HG03159 (cell line): ENCODE measurements around the gene KCNC1.

Experiments
- ATAC-seq: cut with Tn5 transposase; IDR thresholded peaks from one replicate; pipeline ENCODE4 v1.9.1; 2021; ENCODE audit warnings: mild to moderate bottlenecking, moderate library complexity; ENCODE audit not compliant: unreplicated experiment

The KCNC1 gene

GRCh38 chr11:17736930-17737817 is 2.6 kb downstream of the KCNC1 start:
- ATAC-seq = no peak

GRCh38 chr11:17738151-17738973 is 3.8 kb downstream of the KCNC1 start:
- no peak for ATAC-seq

- no peak for ATAC-seq
These were observed 5.4 kb downstream of the KCNC1 start for GRCh38 chr11:17739945-17740338.

GRCh38 chr11:17740649-17741235 is 6.2 kb downstream of the KCNC1 start:
- ATAC-seq = no peak

GRCh38 chr11:17741487-17741886 is 6.9 kb downstream of the KCNC1 start:
- no peak for ATAC-seq

GRCh38 chr11:17742019-17742418 is 7.4 kb downstream of the KCNC1 start:
- ATAC-seq = no peak

GRCh38 chr11:17743026-17743807 is 8.6 kb downstream of the KCNC1 start:
- no peak for ATAC-seq

- ATAC-seq = no peak
These were observed 9.2 kb downstream of the KCNC1 start for GRCh38 chr11:17743808-17744119.

GRCh38 chr11:17744151-17744940 is 9.8 kb downstream of the KCNC1 start:
- ATAC-seq = no peak

GRCh38 chr11:17745023-17745772 is 10.6 kb downstream of the KCNC1 start:
- no peak for ATAC-seq

GRCh38 chr11:17746096-17746495 is 11.5 kb downstream of the KCNC1 start:
- ATAC-seq = no peak

- ATAC-seq = no peak
These were observed 12.8 kb downstream of the KCNC1 start for GRCh38 chr11:17747131-17747955.

GRCh38 chr11:17748044-17748443 is 13.5 kb downstream of the KCNC1 start:
- ATAC-seq = no peak

- no peak for ATAC-seq
These were observed 14.5 kb downstream of the KCNC1 start for GRCh38 chr11:17748761-17749721.

GRCh38 chr11:17750013-17750800 is 15.6 kb downstream of the KCNC1 start:
- no peak for ATAC-seq

GRCh38 chr11:17750801-17751165 is 16.2 kb downstream of the KCNC1 start:
- ATAC-seq = no peak

- no peak for ATAC-seq
These were observed 17.0 kb downstream of the KCNC1 start for GRCh38 chr11:17751558-17751957.
